ENCODE measurements around the gene TFAP2B.

TFAP2B gene

GRCh38 chr6:50847890-50848594 is 29.4 kb downstream of the TFAP2B start:
- TF ChIP-seq CTCF (conservative IDR thresholded peaks at IDR 0.05; ENCODE audit: low read length): no peak
- no peak for DNase-seq (ENCODE audit: low read depth)
- H3K4me3 ChIP-seq (ENCODE audit: low read length): no peak overlapping the region

GRCh38 chr6:50848989-50849795 is 30.5 kb downstream of the TFAP2B start:
- TF ChIP-seq CTCF (conservative IDR thresholded peaks at IDR 0.05; ENCODE audit: low read length): no peak
- no peak for DNase-seq (ENCODE audit: low read depth)
- no peak overlapping the region for H3K4me3 ChIP-seq (ENCODE audit: low read length)

GRCh38 chr6:50849796-50850180 is 31.1 kb downstream of the TFAP2B start:
- TF ChIP-seq CTCF (conservative IDR thresholded peaks at IDR 0.05; ENCODE audit: low read length): no peak
- DNase-seq (ENCODE audit: low read depth): no peak
- no peak overlapping the region for H3K4me3 ChIP-seq (ENCODE audit: low read length)

GRCh38 chr6:50850223-50851048 is 31.8 kb downstream of the TFAP2B start:
- no peak overlapping the region for H3K4me3 ChIP-seq (ENCODE audit: low read length)
- TF ChIP-seq CTCF (conservative IDR thresholded peaks at IDR 0.05; ENCODE audit: low read length): no peak
- no peak for DNase-seq (ENCODE audit: low read depth)

GRCh38 chr6:50851049-50851845 is 32.6 kb downstream of the TFAP2B start:
- no peak for DNase-seq (ENCODE audit: low read depth)
- no peak for TF ChIP-seq CTCF (conservative IDR thresholded peaks at IDR 0.05; ENCODE audit: low read length)
- no peak overlapping the region for H3K4me3 ChIP-seq (ENCODE audit: low read length)

GRCh38 chr6:50853939-50854338 is 35.3 kb downstream of the TFAP2B start:
- no peak for TF ChIP-seq CTCF (conservative IDR thresholded peaks at IDR 0.05; ENCODE audit: low read length)
- H3K4me3 ChIP-seq (ENCODE audit: low read length): no peak overlapping the region
- no peak for DNase-seq (ENCODE audit: low read depth)

Data from AG10803 (cell line).